GM12801 (cell line): ENCODE measurements around the gene ZNFX1.

Experiments used
- CTCF ChIP-seq: IDR thresholded peaks from one replicate; pipeline ENCODE4 v1.5.1; 2011; ENCODE audit warnings: control low read depth; ENCODE audit not compliant: insufficient read length; ENCODE audit errors: extremely low read depth

ZNFX1 gene

DNA sequence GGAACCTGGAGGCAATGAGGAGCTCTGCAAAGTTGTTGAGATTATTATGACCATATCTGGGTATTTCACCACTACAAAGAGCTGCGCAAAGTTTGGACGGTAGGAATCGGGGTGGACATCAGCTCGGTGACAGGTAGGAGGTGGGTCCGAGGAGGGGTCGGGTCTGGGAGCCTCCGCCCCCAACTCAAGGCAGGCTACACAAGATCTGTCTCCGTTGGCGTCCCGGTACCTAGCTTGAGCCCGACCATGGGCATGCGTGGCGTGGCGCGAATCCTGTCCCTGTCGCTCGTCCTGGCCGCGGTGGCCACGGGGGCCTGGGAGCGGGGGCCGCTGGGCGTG, 40.2 kb upstream of the ZNFX1 start:
- no peak for TF ChIP-seq CTCF

DNA sequence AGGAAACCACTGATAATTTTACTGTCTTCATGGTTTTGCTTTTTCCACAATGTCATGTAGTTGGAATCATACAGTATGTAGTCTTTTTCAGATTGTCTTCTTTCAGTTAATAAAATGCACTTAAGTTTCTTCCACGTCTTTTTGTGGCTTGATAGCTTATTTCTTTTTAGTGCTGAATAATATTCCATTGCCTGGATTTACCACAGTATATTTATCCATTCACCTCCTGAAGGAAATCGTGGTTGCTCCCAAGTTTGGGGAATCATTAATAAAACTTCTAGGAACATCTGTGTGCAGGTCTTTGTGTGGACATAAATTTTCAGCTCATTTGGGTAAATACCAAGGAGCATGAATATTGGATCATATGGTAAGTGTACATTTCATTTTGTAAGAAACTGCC, 38.8 kb upstream of the ZNFX1 start:
- TF ChIP-seq CTCF = no peak

GRCh38 chr20:49315580-49315979, 37.7 kb upstream of the ZNFX1 start:
- TF ChIP-seq CTCF = no peak

GRCh38 chr20:49313283-49313682, 35.4 kb upstream of the ZNFX1 start:
- no peak for TF ChIP-seq CTCF

- TF ChIP-seq CTCF = no peak
Measured at GRCh38 chr20:49312661-49313060, 34.8 kb upstream of the ZNFX1 start.

DNA sequence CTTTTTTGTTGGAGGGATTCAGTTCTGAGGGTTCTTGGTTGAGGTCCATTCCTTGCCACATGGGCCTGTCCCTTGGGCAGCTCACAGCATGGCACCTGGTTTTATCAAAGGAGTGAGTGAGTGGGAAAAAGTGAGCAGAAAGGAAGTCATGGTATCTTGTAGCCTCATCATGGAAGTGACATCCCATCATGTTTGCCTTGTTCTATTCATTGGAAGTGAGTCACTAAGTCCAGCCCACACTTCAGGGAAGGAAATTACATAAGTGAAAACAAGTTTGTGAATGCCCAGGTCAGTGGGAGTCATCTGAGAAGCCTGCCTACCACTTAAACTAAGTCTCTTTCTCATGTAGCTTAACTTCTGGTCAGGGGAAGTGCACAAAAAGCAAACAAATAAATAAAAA, 32.8 kb upstream of the ZNFX1 start:
- no peak for TF ChIP-seq CTCF

DNA sequence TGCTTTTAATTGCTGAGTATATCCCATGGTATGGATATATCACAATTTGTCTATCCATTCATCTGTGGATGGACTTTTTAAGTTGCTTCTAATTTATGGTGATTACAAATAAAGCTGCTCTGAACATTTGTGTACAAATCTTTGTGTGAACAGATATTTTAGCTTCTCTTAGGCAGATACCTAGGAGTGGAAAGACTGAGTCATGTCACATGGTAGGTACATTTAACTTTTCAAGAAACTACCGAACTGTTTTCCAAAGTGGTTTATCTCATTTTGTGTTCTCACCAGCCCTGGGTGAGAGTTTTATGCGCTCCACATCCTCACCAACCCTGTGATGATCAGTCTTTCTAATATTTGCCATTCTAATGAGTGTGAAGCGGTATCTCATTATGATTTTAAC, 31.0 kb upstream of the ZNFX1 start:
- TF ChIP-seq CTCF = no peak
